Measurements from ENCODE around the gene EEF2. TPM values are rescaled to one million over a fixed set of nuclear protein-coding genes. Genes with fewer than 3 reads are reported as not detected.

Gene EEF2
- total and polyA plus RNA-seq, 4 donors, result 244 to 1,090 (median 818) TPM

GRCh38 chr19:3976495-3977241 is 8.6 kb downstream of the EEF2 start:
- no peak for DNase-seq (ENCODE audit: low spot score)
- H3K4me1 ChIP-seq (ENCODE audit: control insufficient read depth in 4 of 4, insufficient read depth in 4 of 4, low read length in 3 of 4), result no peaks in the 10 kb centered on the region

GRCh38 chr19:3975637-3976087 is 9.6 kb downstream of the EEF2 start:
- 89% methylated on average over 14 of the region's 14 CpGs for WGBS
- Histone ChIP-seq H3K4me1 (ENCODE audit: control insufficient read depth in 4 of 4, insufficient read depth in 4 of 4, low read length in 3 of 4) (peaks cover 0 to 5% (median 0%) of the 10 kb centered on the region in 4 donors), H3K36me3 (ENCODE audit: control insufficient read depth in 4 of 4, insufficient read depth in 3 of 4, low read depth in 1 of 4, low read length in 3 of 4) (peaks cover 43 to 54% (median 49%) of the 10 kb centered on the region in 4 donors), H3K27me3 (ENCODE audit: control insufficient read depth in 4 of 4, insufficient read depth in 4 of 4, low read length in 3 of 4) (no peaks in the 10 kb centered on the region), H3K9ac (ENCODE audit: low read depth in 1 of 2, low read length in 2 of 2) (no peak overlapping the region), H3K9me3 (ENCODE audit: control insufficient read depth in 4 of 4, low read length in 3 of 4) (no peaks in the 10 kb centered on the region), H3K27ac (ENCODE audit: low read depth in 1 of 2, low read length in 2 of 2) (peak overlapping the region in 1 of 2 donors; percentile 12), H3K4me3 (ENCODE audit: low read depth in 1 of 3, low read length in 3 of 3) (no peak overlapping the region)
- TF ChIP-seq ATF3 (IDR thresholded peaks at IDR 0.05) (no peak), REST (IDR thresholded peaks at IDR 0.05) (no peak), NR2F2 (IDR thresholded peaks at IDR 0.05) (no peak), RAD21 (IDR thresholded peaks at IDR 0.05) (no peak), EGR1 (IDR thresholded peaks at IDR 0.05; ENCODE audit: low read depth in 2 of 2) (no peak), FOXA2 (IDR thresholded peaks at IDR 0.05) (no peak), RXRA (IDR thresholded peaks at IDR 0.05) (no peak), HNF4G (IDR thresholded peaks at IDR 0.05) (no peak), HNF4A (conservative IDR thresholded peaks at IDR 0.05) (no peak), GABPA (IDR thresholded peaks at IDR 0.05 in 1 of 2, conservative IDR thresholded peaks at IDR 0.05 in 1 of 2) (no peak), TAF1 (conservative IDR thresholded peaks at IDR 0.05) (no peak), JUND (IDR thresholded peaks at IDR 0.05) (no peak)
- TF ChIP-seq, protein P1, sequence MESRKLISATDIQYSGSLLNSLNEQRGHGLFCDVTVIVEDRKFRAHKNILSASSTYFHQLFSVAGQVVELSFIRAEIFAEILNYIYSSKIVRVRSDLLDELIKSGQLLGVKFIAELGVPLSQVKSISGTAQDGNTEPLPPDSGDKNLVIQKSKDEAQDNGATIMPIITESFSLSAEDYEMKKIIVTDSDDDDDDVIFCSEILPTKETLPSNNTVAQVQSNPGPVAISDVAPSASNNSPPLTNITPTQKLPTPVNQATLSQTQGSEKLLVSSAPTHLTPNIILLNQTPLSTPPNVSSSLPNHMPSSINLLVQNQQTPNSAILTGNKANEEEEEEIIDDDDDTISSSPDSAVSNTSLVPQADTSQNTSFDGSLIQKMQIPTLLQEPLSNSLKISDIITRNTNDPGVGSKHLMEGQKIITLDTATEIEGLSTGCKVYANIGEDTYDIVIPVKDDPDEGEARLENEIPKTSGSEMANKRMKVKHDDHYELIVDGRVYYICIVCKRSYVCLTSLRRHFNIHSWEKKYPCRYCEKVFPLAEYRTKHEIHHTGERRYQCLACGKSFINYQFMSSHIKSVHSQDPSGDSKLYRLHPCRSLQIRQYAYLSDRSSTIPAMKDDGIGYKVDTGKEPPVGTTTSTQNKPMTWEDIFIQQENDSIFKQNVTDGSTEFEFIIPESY (IDR thresholded peaks at IDR 0.05), result no peak
- DNase-seq (ENCODE audit: low spot score), result no peak

More at GRCh38 chr19:3976495-3977241, 8.6 kb downstream of the EEF2 start:
- H3K4me3 ChIP-seq (ENCODE audit: low read depth in 1 of 3, low read length in 3 of 3), result no peak overlapping the region
- no peak for TF ChIP-seq EGR1 (IDR thresholded peaks at IDR 0.05; ENCODE audit: low read depth in 2 of 2)
- no peak for TF ChIP-seq TAF1 (conservative IDR thresholded peaks at IDR 0.05)
- TF ChIP-seq REST (IDR thresholded peaks at IDR 0.05), result no peak
- TF ChIP-seq HNF4A (conservative IDR thresholded peaks at IDR 0.05), result no peak
- TF ChIP-seq, protein P2, sequence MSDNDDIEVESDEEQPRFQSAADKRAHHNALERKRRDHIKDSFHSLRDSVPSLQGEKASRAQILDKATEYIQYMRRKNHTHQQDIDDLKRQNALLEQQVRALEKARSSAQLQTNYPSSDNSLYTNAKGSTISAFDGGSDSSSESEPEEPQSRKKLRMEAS (IDR thresholded peaks at IDR 0.05), result no peak
- no peak for TF ChIP-seq JUND (IDR thresholded peaks at IDR 0.05)
- TF ChIP-seq ATF3 (IDR thresholded peaks at IDR 0.05), result no peak
- no peak for TF ChIP-seq RAD21 (IDR thresholded peaks at IDR 0.05)
- TF ChIP-seq SP1 (IDR thresholded peaks at IDR 0.05), result no peak
- TF ChIP-seq RXRA (IDR thresholded peaks at IDR 0.05), result no peak
- TF ChIP-seq YY1 (IDR thresholded peaks at IDR 0.05), result no peak
- H3K36me3 ChIP-seq (ENCODE audit: control insufficient read depth in 4 of 4, insufficient read depth in 3 of 4, low read depth in 1 of 4, low read length in 3 of 4), result peaks cover 51 to 64% (median 60%) of the 10 kb centered on the region in 4 donors
- no peaks in the 10 kb centered on the region for H3K9me3 ChIP-seq (ENCODE audit: control insufficient read depth in 4 of 4, low read length in 3 of 4)
- WGBS, result 93% methylated on average over 29 of the region's 29 CpGs
- H3K27ac ChIP-seq (ENCODE audit: low read depth in 1 of 2, low read length in 2 of 2), result no peak overlapping the region
- H3K27me3 ChIP-seq (ENCODE audit: control insufficient read depth in 4 of 4, insufficient read depth in 4 of 4, low read length in 3 of 4), result no peaks in the 10 kb centered on the region
- no peak overlapping the region for H3K9ac ChIP-seq (ENCODE audit: low read depth in 1 of 2, low read length in 2 of 2)
